ENCODE measurements around the gene GHDC.

Gene GHDC

GRCh38 chr17:42201458-42201772 is 7.1 kb upstream of the GHDC start:
- no peaks in the 10 kb centered on the region for H3K9me3 ChIP-seq (ENCODE audit: control insufficient read depth, insufficient read depth, low read length)
- H3K36me3 ChIP-seq (ENCODE audit: control insufficient read depth, insufficient read depth, low read length) = peaks cover 13% of the 10 kb centered on the region
- H3K4me1 ChIP-seq (ENCODE audit: control insufficient read depth, insufficient read depth, low read length) = no peaks in the 10 kb centered on the region
- H3K9ac ChIP-seq (ENCODE audit: low read depth, low read length) = no peak overlapping the region
- no peak overlapping the region for H3K4me3 ChIP-seq (ENCODE audit: low read depth, low read length)
- H3K27me3 ChIP-seq (ENCODE audit: control insufficient read depth, insufficient read depth, low read length) = no peaks in the 10 kb centered on the region

DNA sequence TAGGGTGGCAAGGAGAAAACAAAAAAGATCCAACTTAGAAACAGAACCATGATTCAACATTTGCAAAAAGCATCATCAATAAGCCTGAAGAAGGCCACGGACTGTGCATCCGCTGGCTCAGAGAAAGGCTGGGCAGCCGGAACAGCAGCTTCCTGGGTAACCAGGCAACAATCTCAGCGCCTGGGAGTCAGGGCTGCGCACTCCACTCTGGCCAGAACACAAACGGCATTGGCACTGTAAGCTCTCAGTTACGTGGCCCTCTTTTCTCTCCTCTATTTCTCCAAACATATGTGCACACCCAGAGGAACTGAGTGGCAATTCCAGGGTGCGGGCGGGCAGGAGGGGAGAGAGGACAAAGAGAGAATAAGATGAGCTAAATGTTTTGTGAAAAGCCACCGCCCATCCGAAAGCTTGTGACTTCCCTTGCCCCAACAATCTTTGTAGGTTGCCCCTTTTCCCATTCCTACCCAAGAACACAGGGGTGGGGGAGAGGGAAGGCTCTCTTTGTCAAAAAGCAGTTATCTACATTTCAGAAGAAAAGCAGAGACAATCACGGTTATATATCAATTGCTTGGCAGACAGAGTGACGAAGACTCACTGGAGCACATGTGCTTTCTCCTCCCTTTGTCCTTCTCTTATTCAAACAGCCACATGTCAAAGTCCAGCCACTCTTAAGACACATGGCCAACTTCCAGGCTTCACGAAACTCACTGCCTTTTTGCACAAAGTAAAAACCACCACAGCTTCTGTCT is 6.6 kb upstream of the GHDC start:
- no peaks in the 10 kb centered on the region for H3K27me3 ChIP-seq (ENCODE audit: control insufficient read depth, insufficient read depth, low read length)
- no peak overlapping the region for H3K9ac ChIP-seq (ENCODE audit: low read depth, low read length)
- H3K9me3 ChIP-seq (ENCODE audit: control insufficient read depth, insufficient read depth, low read length) = no peaks in the 10 kb centered on the region
- H3K4me3 ChIP-seq (ENCODE audit: low read depth, low read length) = no peak overlapping the region
- no peaks in the 10 kb centered on the region for H3K4me1 ChIP-seq (ENCODE audit: control insufficient read depth, insufficient read depth, low read length)
- peaks cover 13% of the 10 kb centered on the region for H3K36me3 ChIP-seq (ENCODE audit: control insufficient read depth, insufficient read depth, low read length)

DNA sequence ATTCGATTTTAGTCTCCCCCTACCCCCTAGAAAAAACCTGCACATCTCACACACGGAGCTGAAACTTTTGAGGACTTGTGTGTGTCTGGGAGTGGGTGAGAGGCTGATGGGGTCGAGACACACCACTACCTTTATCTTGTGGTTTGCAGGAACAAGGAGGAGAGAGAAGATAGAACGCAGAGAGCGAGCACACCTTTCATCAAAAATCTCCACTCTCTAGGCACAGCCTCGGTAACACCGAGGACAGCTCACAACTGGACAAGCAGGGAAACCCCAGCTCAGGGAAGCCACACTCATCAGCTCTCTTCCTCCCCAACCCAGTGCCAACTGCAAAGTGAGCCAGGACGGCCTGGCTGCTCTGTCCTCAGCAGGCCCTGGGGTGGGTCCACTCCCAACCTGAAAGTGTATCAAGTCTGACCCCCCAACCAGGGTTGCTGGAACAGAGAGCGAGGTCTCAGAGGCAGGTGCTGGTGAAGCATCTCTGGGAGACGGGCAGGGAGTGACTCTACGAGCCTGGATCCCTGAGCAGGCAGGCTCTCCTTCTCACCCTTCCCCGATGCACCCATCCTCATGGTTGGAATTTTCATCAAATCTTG is 5.2 kb upstream of the GHDC start:
- H3K36me3 ChIP-seq (ENCODE audit: control insufficient read depth, insufficient read depth, low read length) = peaks cover 10% of the 10 kb centered on the region
- no peak overlapping the region for H3K4me3 ChIP-seq (ENCODE audit: low read depth, low read length)
- H3K9ac ChIP-seq (ENCODE audit: low read depth, low read length) = no peak overlapping the region
- no peaks in the 10 kb centered on the region for H3K9me3 ChIP-seq (ENCODE audit: control insufficient read depth, insufficient read depth, low read length)
- H3K4me1 ChIP-seq (ENCODE audit: control insufficient read depth, insufficient read depth, low read length) = no peaks in the 10 kb centered on the region
- H3K27me3 ChIP-seq (ENCODE audit: control insufficient read depth, insufficient read depth, low read length) = no peaks in the 10 kb centered on the region

GRCh38 chr17:42198897-42199296 is 4.6 kb upstream of the GHDC start:
- no peak overlapping the region for H3K4me3 ChIP-seq (ENCODE audit: low read depth, low read length)
- H3K27me3 ChIP-seq (ENCODE audit: control insufficient read depth, insufficient read depth, low read length) = no peaks in the 10 kb centered on the region
- H3K9ac ChIP-seq (ENCODE audit: low read depth, low read length) = no peak overlapping the region
- no peaks in the 10 kb centered on the region for H3K4me1 ChIP-seq (ENCODE audit: control insufficient read depth, insufficient read depth, low read length)
- H3K36me3 ChIP-seq (ENCODE audit: control insufficient read depth, insufficient read depth, low read length) = peaks cover 6% of the 10 kb centered on the region
- no peaks in the 10 kb centered on the region for H3K9me3 ChIP-seq (ENCODE audit: control insufficient read depth, insufficient read depth, low read length)

GRCh38 chr17:42197564-42198156 is 3.4 kb upstream of the GHDC start:
- H3K9ac ChIP-seq (ENCODE audit: low read depth, low read length) = no peak overlapping the region
- no peaks in the 10 kb centered on the region for H3K4me1 ChIP-seq (ENCODE audit: control insufficient read depth, insufficient read depth, low read length)
- H3K4me3 ChIP-seq (ENCODE audit: low read depth, low read length) = no peak overlapping the region
- H3K27me3 ChIP-seq (ENCODE audit: control insufficient read depth, insufficient read depth, low read length) = no peaks in the 10 kb centered on the region
- H3K36me3 ChIP-seq (ENCODE audit: control insufficient read depth, insufficient read depth, low read length) = peaks cover 4% of the 10 kb centered on the region
- H3K9me3 ChIP-seq (ENCODE audit: control insufficient read depth, insufficient read depth, low read length) = no peaks in the 10 kb centered on the region

- Histone ChIP-seq H3K9ac (ENCODE audit: low read depth, low read length) (no peak overlapping the region), H3K9me3 (ENCODE audit: control insufficient read depth, insufficient read depth, low read length) (no peaks in the 10 kb centered on the region), H3K36me3 (ENCODE audit: control insufficient read depth, insufficient read depth, low read length) (no peaks in the 10 kb centered on the region), H3K4me3 (ENCODE audit: low read depth, low read length) (no peak overlapping the region), H3K27me3 (ENCODE audit: control insufficient read depth, insufficient read depth, low read length) (no peaks in the 10 kb centered on the region), H3K4me1 (ENCODE audit: control insufficient read depth, insufficient read depth, low read length) (no peaks in the 10 kb centered on the region)
These were observed 902 bp downstream of the GHDC start for GRCh38 chr17:42193216-42193968.

- Histone ChIP-seq H3K27me3 (ENCODE audit: control insufficient read depth, insufficient read depth, low read length) (no peaks in the 10 kb centered on the region), H3K4me3 (ENCODE audit: low read depth, low read length) (no peak overlapping the region), H3K36me3 (ENCODE audit: control insufficient read depth, insufficient read depth, low read length) (no peaks in the 10 kb centered on the region), H3K4me1 (ENCODE audit: control insufficient read depth, insufficient read depth, low read length) (no peaks in the 10 kb centered on the region), H3K9ac (ENCODE audit: low read depth, low read length) (no peak overlapping the region), H3K9me3 (ENCODE audit: control insufficient read depth, insufficient read depth, low read length) (no peaks in the 10 kb centered on the region)
These were observed 1.8 kb downstream of the GHDC start for GRCh38 chr17:42192189-42193126.

DNA sequence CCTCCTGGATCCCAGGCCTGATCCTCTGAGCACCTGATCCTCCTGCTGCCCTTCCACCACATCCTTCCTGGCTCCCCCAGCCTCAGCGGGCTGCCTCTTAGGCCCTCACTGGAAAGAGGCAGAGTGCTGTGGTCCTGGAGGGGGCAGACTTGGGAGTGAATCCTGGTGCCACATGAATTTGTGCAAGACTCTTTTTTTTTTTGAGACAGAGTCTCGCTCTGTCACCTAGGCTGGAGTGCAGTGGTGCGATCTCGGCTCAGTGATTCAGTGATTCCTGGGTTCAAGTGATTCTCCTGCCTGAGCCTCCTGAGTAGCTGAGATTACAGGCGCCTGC is 3.1 kb downstream of the GHDC start:
- Histone ChIP-seq H3K9ac (ENCODE audit: low read depth, low read length) (no peak overlapping the region), H3K36me3 (ENCODE audit: control insufficient read depth, insufficient read depth, low read length) (no peaks in the 10 kb centered on the region), H3K27me3 (ENCODE audit: control insufficient read depth, insufficient read depth, low read length) (no peaks in the 10 kb centered on the region), H3K4me3 (ENCODE audit: low read depth, low read length) (no peak overlapping the region), H3K9me3 (ENCODE audit: control insufficient read depth, insufficient read depth, low read length) (no peaks in the 10 kb centered on the region), H3K4me1 (ENCODE audit: control insufficient read depth, insufficient read depth, low read length) (no peaks in the 10 kb centered on the region)

DNA sequence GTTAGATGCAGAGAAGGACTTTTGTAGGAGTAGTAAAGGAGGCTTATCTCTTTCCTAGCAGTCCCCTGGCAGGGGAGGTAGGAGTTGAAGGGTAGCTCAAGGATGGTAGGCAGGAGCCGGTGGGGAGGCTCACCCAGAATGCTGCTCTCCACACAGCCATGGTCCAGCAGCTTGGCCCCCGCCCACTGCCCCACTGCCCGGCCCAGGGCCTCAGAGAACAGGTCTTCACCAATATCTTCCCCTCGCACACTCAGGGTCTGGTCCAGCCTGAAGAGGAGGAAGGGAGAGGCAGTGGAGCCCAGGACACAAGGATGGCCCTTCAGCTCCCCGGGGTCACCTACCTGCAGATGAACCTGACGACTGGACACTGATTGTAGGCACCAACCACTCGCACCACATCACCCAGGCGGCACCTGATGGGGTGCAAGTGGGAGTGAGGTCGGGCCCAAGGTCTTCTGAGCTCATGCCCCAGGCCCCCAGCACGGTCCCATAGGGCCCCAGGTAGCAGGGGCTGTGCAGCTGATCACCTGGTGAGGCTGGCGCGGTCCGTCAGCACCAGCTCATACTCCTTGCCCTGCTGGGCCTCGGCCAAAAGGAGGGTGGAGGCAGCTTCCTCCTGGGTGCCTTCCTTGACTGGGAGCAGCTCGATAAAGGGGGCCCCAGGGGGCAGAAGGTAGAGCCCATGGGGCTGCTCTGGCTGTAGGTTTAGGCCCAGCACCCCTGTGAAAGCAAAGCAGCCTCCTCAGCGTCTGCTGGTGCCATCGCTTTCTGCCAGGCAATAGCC is 3.6 kb downstream of the GHDC start:
- H3K27me3 ChIP-seq (ENCODE audit: control insufficient read depth, insufficient read depth, low read length) = no peaks in the 10 kb centered on the region
- H3K4me1 ChIP-seq (ENCODE audit: control insufficient read depth, insufficient read depth, low read length) = no peaks in the 10 kb centered on the region
- no peaks in the 10 kb centered on the region for H3K9me3 ChIP-seq (ENCODE audit: control insufficient read depth, insufficient read depth, low read length)
- no peak overlapping the region for H3K9ac ChIP-seq (ENCODE audit: low read depth, low read length)
- no peaks in the 10 kb centered on the region for H3K36me3 ChIP-seq (ENCODE audit: control insufficient read depth, insufficient read depth, low read length)
- H3K4me3 ChIP-seq (ENCODE audit: low read depth, low read length) = no peak overlapping the region

DNA sequence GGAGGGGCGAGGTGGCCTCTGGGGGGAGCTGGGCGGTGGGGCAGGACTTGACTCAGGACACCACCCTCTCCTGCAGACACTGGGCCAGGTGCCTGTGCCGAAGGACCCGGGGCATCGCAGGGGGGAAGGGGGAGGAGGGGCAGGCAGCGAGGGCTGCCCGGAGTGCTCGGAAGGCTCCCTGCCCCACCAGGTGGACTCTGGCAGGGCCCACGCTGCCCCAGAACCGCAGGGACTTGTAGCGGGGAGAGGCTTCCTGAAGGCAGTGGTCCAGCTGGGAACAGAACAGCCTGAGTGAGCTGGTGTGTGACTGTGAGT is 4.7 kb downstream of the GHDC start:
- peaks cover 5% of the 10 kb centered on the region for H3K4me1 ChIP-seq (ENCODE audit: control insufficient read depth, insufficient read depth, low read length)
- no peak overlapping the region for H3K9ac ChIP-seq (ENCODE audit: low read depth, low read length)
- no peaks in the 10 kb centered on the region for H3K9me3 ChIP-seq (ENCODE audit: control insufficient read depth, insufficient read depth, low read length)
- H3K36me3 ChIP-seq (ENCODE audit: control insufficient read depth, insufficient read depth, low read length) = no peaks in the 10 kb centered on the region
- peaks cover 6% of the 10 kb centered on the region for H3K27me3 ChIP-seq (ENCODE audit: control insufficient read depth, insufficient read depth, low read length)
- H3K4me3 ChIP-seq (ENCODE audit: low read depth, low read length) = no peak overlapping the region
